H1 (cell line): ENCODE data around the gene WDSUB1. TPM values are rescaled to one million over a fixed set of nuclear protein-coding genes. Genes with fewer than 3 reads are reported as not detected.

ENCODE experiments used
- CTCF ChIA-PET: fragments of 300-600 bp; sonication (Branson Sonifier 250); formaldehyde crosslinking; loops from one replicate; lab custom pipeline; 2021; ENCODE audit not compliant: partially characterized antibody; lab: Charles Lee
- POLR2A ChIA-PET: fragments of 300-600 bp; sonication (Branson Sonifier 250); formaldehyde crosslinking; loops from one replicate; lab custom pipeline; 2021; ENCODE audit warnings: inconsistent platforms; ENCODE audit not compliant: partially characterized antibody; lab: Charles Lee
- DNase-seq, 2 experiments: peaks; one replicate each; pipeline versions ENCODE4 v3.0.0 to v3.0.0-alpha.2; 2010 to 2022; ENCODE audit warnings: low spot score in 2 of 2, low read depth in 1 of 2, mixed read lengths in 1 of 2
- FAIRE-seq: peaks from 2 replicates; lab custom pipeline; 2011; peaks lifted over from hg19 to GRCh38; lab: Jason Lieb, UNC
- H2AFZ ChIP-seq: 2 replicates; pipeline ENCODE4 v1.8.1; 2012; ENCODE audit warnings: low read length, inconsistent platforms
- H2AK5ac ChIP-seq: 2 replicates; pipeline ENCODE4 v1.6.1; 2013; ENCODE audit warnings: low read depth, low read length
- H2BK120ac ChIP-seq: replicated peaks from 2 replicates; pipeline ENCODE3; 2013; ENCODE audit warnings: low read depth, low read length, inconsistent platforms
- H2BK12ac ChIP-seq: 2 replicates; pipeline ENCODE4 v1.6.1; 2013; ENCODE audit warnings: low read depth, low read length
- H2BK15ac ChIP-seq: 2 replicates; pipeline ENCODE4 v1.6.1; 2013; ENCODE audit warnings: low read length
- H2BK20ac ChIP-seq: 2 replicates; pipeline ENCODE4 v1.6.1; 2013; ENCODE audit warnings: low read length
- H2BK5ac ChIP-seq: 2 replicates; pipeline ENCODE4 v1.6.1; 2013; ENCODE audit warnings: low read depth, low read length
- H3K14ac ChIP-seq: 2 replicates; pipeline ENCODE4 v1.6.1; 2013; ENCODE audit warnings: inconsistent platforms; ENCODE audit not compliant: insufficient read length
- H3K18ac ChIP-seq: 2 replicates; pipeline ENCODE4 v1.6.1; 2013; ENCODE audit warnings: low read length; ENCODE audit errors: extremely low read depth
- H3K23ac ChIP-seq: 2 replicates; pipeline ENCODE4 v1.6.1; 2013; ENCODE audit warnings: inconsistent platforms; ENCODE audit not compliant: insufficient read length
- H3K23me2 ChIP-seq: 2 replicates; pipeline ENCODE4 v1.6.1; 2013; ENCODE audit warnings: low read depth, low read length
- H3K27ac ChIP-seq: 2 replicates; pipeline ENCODE4 v1.6.1; 2011; ENCODE audit warnings: low read depth, low read length, inconsistent platforms
- H3K27me3 ChIP-seq, 4 experiments: replicated peaks in 1 of 4; 1 replicate in 1 of 4; 2 replicates in 3 of 4; pipeline versions ENCODE4 v1.6.1 to v1.8.1; 2011 to 2013; ENCODE audit warnings: low read length in 3 of 4, mild to moderate bottlenecking in 3 of 4, inconsistent platforms in 2 of 4, mixed read lengths in 2 of 4, moderate library complexity in 1 of 4; ENCODE audit not compliant: control insufficient read depth in 3 of 4, insufficient read depth in 3 of 4; ENCODE audit errors: extremely low read depth in 1 of 4
- H3K36me3 ChIP-seq, 4 experiments: 2 replicates each; pipeline versions ENCODE4 v1.6.1 to v1.8.1; 2011 to 2013; ENCODE audit warnings: mild to moderate bottlenecking in 4 of 4, low read length in 3 of 4, moderate library complexity in 2 of 4, control low read depth in 1 of 4, inconsistent platforms in 1 of 4; ENCODE audit not compliant: insufficient read depth in 4 of 4, control insufficient read depth in 2 of 4
- H3K4ac ChIP-seq: replicated peaks from 2 replicates; pipeline ENCODE3; 2013; ENCODE audit warnings: low read length, low read depth, mixed read lengths, inconsistent platforms; ENCODE audit not compliant: insufficient read length
- H3K4me1 ChIP-seq, 4 experiments: replicated peaks in 1 of 4; 1 replicate in 1 of 4; 2 replicates in 3 of 4; pipeline versions ENCODE4 v1.6.1 to v1.8.1; 2011 to 2013; ENCODE audit warnings: low read length in 3 of 4, inconsistent platforms in 2 of 4, mixed read lengths in 1 of 4; ENCODE audit not compliant: insufficient read depth in 4 of 4, control insufficient read depth in 3 of 4
- H3K4me2 ChIP-seq, 2 experiments: 2 replicates each; pipeline versions ENCODE4 v1.6.1 to v1.8.1; 2011 to 2013; ENCODE audit warnings: low read depth in 2 of 2, low read length in 2 of 2, control low read depth in 1 of 2, inconsistent platforms in 1 of 2, mild to moderate bottlenecking in 1 of 2; ENCODE audit not compliant: insufficient read depth in 1 of 2
- H3K4me3 ChIP-seq, 4 experiments: fragments of 200-600, 300-600 bp in 1 of 4; sonication (generic), shearing (Covaris generic), sonication (Bioruptor Twin) in 1 of 4; 2 replicates each; pipeline versions ENCODE4 v1.5.1 to v1.8.1; 2011 to 2016; ENCODE audit warnings: low read length in 4 of 4, low read depth in 3 of 4, control low read depth in 2 of 4, inconsistent platforms in 2 of 4, mild to moderate bottlenecking in 2 of 4, mixed read lengths in 1 of 4, moderate library complexity in 1 of 4; ENCODE audit not compliant: insufficient read depth in 2 of 4; ENCODE audit errors: extremely low read depth in 1 of 4
- H3K56ac ChIP-seq: replicated peaks from 2 replicates; pipeline ENCODE3; 2013; ENCODE audit warnings: low read depth, mild to moderate bottlenecking, mixed read lengths, low read length, inconsistent platforms; ENCODE audit not compliant: insufficient read length
- H3K79me1 ChIP-seq: 2 replicates; pipeline ENCODE4 v1.6.1; 2013; ENCODE audit warnings: low read depth, low read length, control low read depth
- H3K79me2 ChIP-seq, 2 experiments: 2 replicates each; pipeline versions ENCODE4 v1.6.1 to v1.8.1; 2012 to 2013; ENCODE audit warnings: low read length in 2 of 2, mild to moderate bottlenecking in 2 of 2, inconsistent platforms in 1 of 2; ENCODE audit not compliant: insufficient read depth in 2 of 2, control insufficient read depth in 1 of 2
- H3K9ac ChIP-seq, 4 experiments: replicated peaks in 1 of 4; 1 replicate in 1 of 4; 2 replicates in 3 of 4; pipeline versions ENCODE4 v1.6.1 to v1.8.1; 2011 to 2013; ENCODE audit warnings: low read depth in 3 of 4, low read length in 3 of 4, control low read depth in 2 of 4, mild to moderate bottlenecking in 2 of 4, moderate library complexity in 2 of 4, inconsistent platforms in 1 of 4; ENCODE audit errors: extremely low read depth in 1 of 4
- H3K9me3 ChIP-seq, 2 experiments: 2 replicates each; pipeline versions ENCODE4 v1.6.1 to v1.8.1; 2012 to 2013; ENCODE audit warnings: mild to moderate bottlenecking in 2 of 2, moderate library complexity in 2 of 2, control low read depth in 1 of 2, inconsistent platforms in 1 of 2, low read depth in 1 of 2, low read length in 1 of 2, mixed read lengths in 1 of 2; ENCODE audit not compliant: insufficient read depth in 2 of 2
- H4K20me1 ChIP-seq, 2 experiments: replicated peaks in 1 of 2; 2 replicates each; pipeline versions ENCODE3 to v1.8.1; 2011 to 2013; ENCODE audit warnings: inconsistent platforms in 2 of 2, low read length in 2 of 2, mild to moderate bottlenecking in 1 of 2; ENCODE audit not compliant: insufficient read depth in 2 of 2, control insufficient read depth in 1 of 2
- H4K5ac ChIP-seq: 2 replicates; pipeline ENCODE4 v1.6.1; 2013; ENCODE audit warnings: low read length, low read depth, mixed read lengths, inconsistent platforms; ENCODE audit not compliant: insufficient read length
- H4K8ac ChIP-seq: 2 replicates; pipeline ENCODE4 v1.8.0; 2013; ENCODE audit warnings: mild to moderate bottlenecking, moderate library complexity, low read length, inconsistent platforms; ENCODE audit not compliant: insufficient read depth; ENCODE audit errors: extremely low read depth
- H4K91ac ChIP-seq: replicated peaks from 2 replicates; pipeline ENCODE3; 2013; ENCODE audit warnings: low read length, mixed read lengths, inconsistent platforms; ENCODE audit not compliant: insufficient read length
- BACH1 ChIP-seq: IDR thresholded peaks from 2 replicates; pipeline ENCODE4 v1.6.1; 2012; ENCODE audit warnings: low read length, improper control_type of control experiment
- EZH2 ChIP-seq: fragments of 200-600 bp; sonication (generic); IDR thresholded peaks from 2 replicates; pipeline ENCODE4 v1.7.1; 2012; ENCODE audit warnings: low read depth, mild to moderate bottlenecking, moderate library complexity, low read length, inconsistent platforms; ENCODE audit not compliant: severe bottlenecking
- KDM1A ChIP-seq: fragments of 200-600, 300-600 bp; sonication (generic); IDR thresholded peaks from 2 replicates; pipeline ENCODE4 v1.7.1; 2016; ENCODE audit warnings: mild to moderate bottlenecking, low read length, borderline replicate concordance
- SIN3A ChIP-seq, 2 experiments: IDR thresholded peaks in 1 of 2; conservative IDR thresholded peaks in 1 of 2; 2 replicates each; pipeline ENCODE4 v1.6.1; 2011 to 2012; ENCODE audit warnings: low read length in 2 of 2, improper control_type of control experiment in 1 of 2, low read depth in 1 of 2, mild to moderate bottlenecking in 1 of 2
- SIRT6 ChIP-seq: IDR thresholded peaks from one replicate; pipeline ENCODE4 v1.7.1; 2012; ENCODE audit warnings: low read length, inconsistent platforms
- TAF1 ChIP-seq: IDR thresholded peaks from 2 replicates; pipeline ENCODE4 v1.6.1; 2011; ENCODE audit warnings: mild to moderate bottlenecking, low read depth, low read length
- WGBS, 2 experiments: shearing (Covaris generic) in 1 of 2; methylation state at CpG; one replicate each; pipeline versions ENCODE4 v1.1.6 to v1.1.7; 2013 to 2015; ENCODE audit warnings: low lambda C conversion rate in 2 of 2, mixed read lengths in 2 of 2, inconsistent platforms in 1 of 2, low coverage in 1 of 2, missing lambda C conversion rate in 1 of 2; ENCODE audit not compliant: insufficient replicate concordance in 2 of 2, insufficient coverage in 1 of 2, insufficient read length in 1 of 2; ENCODE audit errors: extremely low coverage in 1 of 2, missing lambda C conversion rate in 1 of 2; 5-methylcytosine and 5-hydroxymethylcytosine counted together
- polyA plus RNA-seq, 7 experiments: library from polyadenylated mRNA; depleted of rRNA in 3 of 7; stranded (reverse) in 5 of 7; unstranded in 2 of 7; fragments of >200 nt in 5 of 7; fragments of 200-250 nt in 2 of 7; gene quantifications; 1 replicate in 5 of 7; 2 replicates in 1 of 7; 4 replicates in 1 of 7; pipeline versions ENCODE4 v1.2.1 to v1.2.3, GENCODE V29; 2011 to 2013; ENCODE audit warnings: missing spikeins in 2 of 7, mixed read lengths in 2 of 7
- total RNA-seq: library from RNA; stranded (reverse); fragmentation: NEBNext Ultra II Directional; extraction: Animal tissue kit (Norgen Biotek cat#: 25700); gene quantifications from 2 replicates; pipeline ENCODE4 v1.2.1, GENCODE V29; 2021
- TF ChIP-seq, protein P1 (sequence below): IDR thresholded peaks from 2 replicates; pipeline ENCODE4 v1.6.1; 2011; ENCODE audit warnings: low read depth, mild to moderate bottlenecking, low read length; ENCODE audit not compliant: insufficient read depth

Gene WDSUB1
- total and polyA plus RNA-seq, 2 of the 8 experiments (the other 6 are each of a cell fraction or from before 2014, with no cell fraction given): 5.5 to 8.0 TPM

DNA sequence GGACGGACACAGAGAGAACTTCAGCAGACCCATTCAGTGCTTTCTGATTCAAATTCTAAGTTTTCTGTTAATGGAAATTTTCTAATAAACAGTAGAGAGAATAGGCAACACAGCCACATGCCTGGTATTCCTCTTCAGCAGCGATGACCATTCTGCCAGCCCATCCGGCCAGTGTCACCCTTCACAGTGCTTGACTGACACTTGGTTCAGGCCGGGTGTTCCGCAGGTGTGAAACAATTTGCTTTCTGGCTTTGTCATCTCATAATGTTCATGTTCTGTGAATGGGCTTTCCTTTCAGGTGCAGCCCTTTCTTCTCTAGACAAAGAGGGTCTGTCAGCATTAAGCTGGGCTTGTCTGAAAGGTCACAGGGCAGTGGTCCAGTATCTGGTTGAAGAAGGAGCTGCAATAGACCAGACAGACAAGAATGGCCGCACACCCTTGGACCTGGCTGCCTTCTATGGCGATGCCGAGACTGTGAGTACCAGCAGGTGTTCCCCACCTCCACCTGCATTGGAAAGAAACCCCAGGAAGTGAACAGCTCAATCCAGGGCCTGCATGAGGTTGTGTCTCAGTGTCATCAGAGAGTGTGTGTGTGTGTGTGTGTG is 67.0 kb downstream of the WDSUB1 start:
- Histone ChIP-seq H4K8ac (no peak overlapping the region), H4K5ac (no peak overlapping the region), H2BK15ac (no peak overlapping the region), H3K79me1 (no peaks in the 10 kb centered on the region), H3K36me3 (no peaks in the 10 kb centered on the region), H2BK120ac (no peak overlapping the region), H2AFZ (no peak overlapping the region), H3K23me2 (no peaks in the 10 kb centered on the region), H3K4me1 (no peaks in the 10 kb centered on the region), H3K4me3 (no peak overlapping the region), H3K4ac (no peak overlapping the region), H4K91ac (no peak overlapping the region), H3K14ac (no peak overlapping the region), H3K9me3 (no peaks in the 10 kb centered on the region), H2BK20ac (no peak overlapping the region), H3K56ac (no peak overlapping the region), H2BK12ac (no peak overlapping the region), H3K18ac (no peak overlapping the region), H3K4me2 (no peak overlapping the region), H2BK5ac (no peak overlapping the region), H3K27ac (no peak overlapping the region), H3K27me3 (peaks cover 2 to 26% (median 21%) of the 10 kb centered on the region in 4 experiments), H2AK5ac (no peak overlapping the region), H3K79me2 (no peaks in the 10 kb centered on the region), H3K9ac (no peak overlapping the region), H4K20me1 (peaks cover 2 to 6% of the 10 kb centered on the region in 2 experiments), H3K23ac (no peak overlapping the region)
- CTCF ChIA-PET: interaction anchor here (0.6 to 1.8 kb wide), 3 partner anchors 11 to 16 kb away, joined by 4 read pairs; no protein-coding TSS in a partner anchor
- DNase-seq (peak in 1 of 2 experiments; percentile 31), FAIRE-seq (no peak)
- POLR2A ChIA-PET: no interaction called here
- no peak for TF ChIP-seq SIRT6
- TF ChIP-seq KDM1A: no peak
- TF ChIP-seq, protein P1, sequence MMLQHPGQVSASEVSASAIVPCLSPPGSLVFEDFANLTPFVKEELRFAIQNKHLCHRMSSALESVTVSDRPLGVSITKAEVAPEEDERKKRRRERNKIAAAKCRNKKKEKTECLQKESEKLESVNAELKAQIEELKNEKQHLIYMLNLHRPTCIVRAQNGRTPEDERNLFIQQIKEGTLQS: no peak
- no peak for TF ChIP-seq EZH2
- no peak for TF ChIP-seq BACH1
- no peak for TF ChIP-seq SIN3A (conservative IDR thresholded peaks at IDR 0.05 in 1 of 2, IDR thresholded peaks at IDR 0.05 in 1 of 2; ENCODE audit: low read depth in 1 of 2, low read length in 2 of 2)
- no peak for TF ChIP-seq TAF1
- 95% methylated on average over 8 of the region's 8 CpGs; no CpG with 5 or more reads in 1 of the 2 experiments for WGBS, 2 experiments
